HepG2 (cell line): ENCODE data around the gene DENND2D. TPM values are rescaled to one million over a fixed set of nuclear protein-coding genes. Genes with fewer than 3 reads are reported as not detected.

ENCODE experiments used
- ATAC-seq: fragments of 200-7000 bp; cut with Tn5 transposase; 3 replicates; pipeline ENCODE4 v1.9.1; 2020; ENCODE audit warnings: mild to moderate bottlenecking, moderate library complexity
- BruUV-seq: library from RNA; stranded (reverse); fragments of 400-500 nt; replicated peaks from 2 replicates; lab custom pipeline; 2021; lab: Mats Ljungman, UMichigan
- CTCF ChIA-PET: fragments of 300-600 bp; formaldehyde crosslinking; extraction: SDS; loops from one replicate; lab custom pipeline; 2021; ENCODE audit warnings: low total read pairs, inconsistent platforms, low intra/inter-chr PET ratio; lab: Yijun Ruan, JAX
- POLR2A ChIA-PET: fragments of 350-600 bp; sonication (Branson Sonifier 250); formaldehyde crosslinking; loops from one replicate; lab custom pipeline; 2020; ENCODE audit warnings: antibody characterized with exemption, inconsistent platforms; lab: Yijun Ruan, JAX
- DNase-seq: peaks from one replicate; pipeline ENCODE4 v3.0.0-alpha.2; 2015; ENCODE audit warnings: low spot score
- FAIRE-seq: peaks from 3 replicates; lab custom pipeline; 2011; peaks lifted over from hg19 to GRCh38; lab: Jason Lieb, UNC
- H2AFZ ChIP-seq: one replicate; pipeline ENCODE4 v1.6.1; 2011; ENCODE audit warnings: low read length, inconsistent platforms
- H3K27ac ChIP-seq: fragments of 300-600 bp; 3 replicates; pipeline ENCODE4 v1.8.0; 2011; ENCODE audit warnings: mixed run types, mild to moderate bottlenecking, mixed read lengths, low read length, inconsistent platforms; ENCODE audit not compliant: insufficient read depth; ENCODE audit errors: extremely low read length
- H3K27me3 ChIP-seq, 2 experiments: fragments of 200-600 bp in 1 of 2; 2 replicates in 1 of 2; 3 replicates in 1 of 2; pipeline versions ENCODE4 v1.6.0 to v1.8.0; 2011; ENCODE audit warnings: low read length in 2 of 2, mild to moderate bottlenecking in 2 of 2, moderate library complexity in 2 of 2, inconsistent platforms in 1 of 2; ENCODE audit not compliant: insufficient read depth in 2 of 2, control insufficient read depth in 1 of 2
- H3K36me3 ChIP-seq, 2 experiments: fragments of 200-600 bp in 1 of 2; replicated peaks in 1 of 2; 2 replicates in 1 of 2; 3 replicates in 1 of 2; pipeline versions ENCODE4 v1.5.1 to v1.8.0; 2011; ENCODE audit warnings: low read length in 2 of 2, inconsistent platforms in 1 of 2; ENCODE audit not compliant: insufficient read depth in 2 of 2, control insufficient read depth in 1 of 2
- H3K4me1 ChIP-seq: 2 replicates; pipeline ENCODE4 v1.5.1; 2012; ENCODE audit warnings: low read length, inconsistent platforms; ENCODE audit not compliant: insufficient read depth
- H3K4me2 ChIP-seq: 2 replicates; pipeline ENCODE4 v1.6.0; 2011; ENCODE audit warnings: low read depth, low read length, inconsistent platforms
- H3K4me3 ChIP-seq, 3 experiments: fragments of 200-600 bp in 1 of 3; sonication (generic), shearing (Covaris generic) in 1 of 3; replicated peaks in 1 of 3; 2 replicates each; pipeline ENCODE4 v1.5.1; 2011 to 2016; ENCODE audit warnings: low read length in 3 of 3, inconsistent platforms in 2 of 3, low read depth in 2 of 3, mild to moderate bottlenecking in 2 of 3, control low read depth in 1 of 3, mixed read lengths in 1 of 3; ENCODE audit not compliant: insufficient read depth in 1 of 3
- H3K79me2 ChIP-seq: one replicate; pipeline ENCODE4 v1.6.1; 2011; ENCODE audit warnings: low read length, inconsistent platforms; ENCODE audit not compliant: insufficient read depth
- H3K9ac ChIP-seq: 2 replicates; pipeline ENCODE4 v1.6.0; 2011; ENCODE audit warnings: mild to moderate bottlenecking, low read depth, low read length, inconsistent platforms; ENCODE audit not compliant: insufficient read depth
- H3K9me3 ChIP-seq: 2 replicates; pipeline ENCODE4 v1.5.1; 2012; ENCODE audit warnings: mild to moderate bottlenecking, low read length
- H4K20me1 ChIP-seq: 2 replicates; pipeline ENCODE4 v1.6.0; 2011; ENCODE audit warnings: inconsistent platforms, mild to moderate bottlenecking, low read length, moderate library complexity; ENCODE audit not compliant: insufficient read depth
- WGBS: methylation state at CpG from one replicate; pipeline ENCODE4 v1.1.6; 2017; ENCODE audit warnings: low lambda C conversion rate; 5-methylcytosine and 5-hydroxymethylcytosine counted together
- in situ Hi-C: cut with HindIII; loops from 2 replicates; pipeline ENCODE4 v1.10.0; 2017; ENCODE audit warnings: low pct_unique_long_range_greater_than_20kb; ENCODE audit not compliant: extremely low pct_ligation_motif_present
- intact Hi-C: fragments of 100-400 bp; cut with micrococcal nuclease; formaldehyde crosslinking; loops from one replicate; pipeline ENCODE4 v1.10.0; 2022; ENCODE audit not compliant: unreplicated experiment
- polyA plus RNA-seq, 8 experiments: library from polyadenylated mRNA; depleted of rRNA in 3 of 8; stranded (reverse) in 7 of 8; unstranded in 1 of 8; fragments of >200 nt; fragmentation: Illumina TruSeq in 4 of 8; extraction: Trizol in 4 of 8; gene quantifications; 2 replicates each; pipeline versions ENCODE4 v1.2.1 to v1.2.3, GENCODE V29; 2011 to 2016; ENCODE audit warnings: low read depth in 4 of 8, missing spikeins in 1 of 8, mixed read lengths in 1 of 8; ENCODE audit not compliant: insufficient read depth in 1 of 8
- total RNA-seq, 5 experiments: library from RNA; depleted of rRNA; stranded (reverse); fragments of >200 nt; fragmentation: Illumina TruSeq; extraction: Trizol; gene quantifications; 2 replicates each; pipeline ENCODE4 v1.2.3, GENCODE V29; 2016; ENCODE audit warnings: low read depth in 1 of 5
- TF ChIP-seq, protein P1 (sequence below): sonication (generic); formaldehyde crosslinking; IDR thresholded peaks from 2 replicates; pipeline ENCODE4 v1.5.0; 2020; ENCODE audit warnings: mild to moderate bottlenecking, missing genetic modification reagents, borderline replicate concordance

Gene DENND2D
- total and polyA plus RNA-seq, 2 of the 13 experiments (the other 11 are each of a cell fraction or from before 2014, with no cell fraction given), result 0.04 TPM; not detected in 1

GRCh38 chr1:111193712-111194480 lies 6.5 kb downstream of the DENND2D start:
- peaks cover 86% of the 10 kb centered on the region for H3K4me1 ChIP-seq

More at GRCh38 chr1:111193712-111194480, 6.5 kb downstream of the DENND2D start:
- ATAC-seq, result peak; percentile 22; the same call in 2 of the 3 replicates
- no peaks in the 10 kb centered on the region for H3K79me2 ChIP-seq
- in situ Hi-C loops (no loop called here), intact Hi-C loops (no loop called here)
- H3K4me3 ChIP-seq, result no peak overlapping the region
- FAIRE-seq, result no peak
- H3K4me2 ChIP-seq, result no peak overlapping the region
- DNase-seq, result no peak
- no peak overlapping the region for H2AFZ ChIP-seq
- H4K20me1 ChIP-seq, result no peaks in the 10 kb centered on the region
- no peaks in the 10 kb centered on the region for H3K9me3 ChIP-seq
- H3K36me3 ChIP-seq, result no peaks in the 10 kb centered on the region
- BruUV-seq, result no TSS peak
- CTCF ChIA-PET, result no interaction called here
- POLR2A ChIA-PET, result no interaction called here
- TF ChIP-seq, protein P1, sequence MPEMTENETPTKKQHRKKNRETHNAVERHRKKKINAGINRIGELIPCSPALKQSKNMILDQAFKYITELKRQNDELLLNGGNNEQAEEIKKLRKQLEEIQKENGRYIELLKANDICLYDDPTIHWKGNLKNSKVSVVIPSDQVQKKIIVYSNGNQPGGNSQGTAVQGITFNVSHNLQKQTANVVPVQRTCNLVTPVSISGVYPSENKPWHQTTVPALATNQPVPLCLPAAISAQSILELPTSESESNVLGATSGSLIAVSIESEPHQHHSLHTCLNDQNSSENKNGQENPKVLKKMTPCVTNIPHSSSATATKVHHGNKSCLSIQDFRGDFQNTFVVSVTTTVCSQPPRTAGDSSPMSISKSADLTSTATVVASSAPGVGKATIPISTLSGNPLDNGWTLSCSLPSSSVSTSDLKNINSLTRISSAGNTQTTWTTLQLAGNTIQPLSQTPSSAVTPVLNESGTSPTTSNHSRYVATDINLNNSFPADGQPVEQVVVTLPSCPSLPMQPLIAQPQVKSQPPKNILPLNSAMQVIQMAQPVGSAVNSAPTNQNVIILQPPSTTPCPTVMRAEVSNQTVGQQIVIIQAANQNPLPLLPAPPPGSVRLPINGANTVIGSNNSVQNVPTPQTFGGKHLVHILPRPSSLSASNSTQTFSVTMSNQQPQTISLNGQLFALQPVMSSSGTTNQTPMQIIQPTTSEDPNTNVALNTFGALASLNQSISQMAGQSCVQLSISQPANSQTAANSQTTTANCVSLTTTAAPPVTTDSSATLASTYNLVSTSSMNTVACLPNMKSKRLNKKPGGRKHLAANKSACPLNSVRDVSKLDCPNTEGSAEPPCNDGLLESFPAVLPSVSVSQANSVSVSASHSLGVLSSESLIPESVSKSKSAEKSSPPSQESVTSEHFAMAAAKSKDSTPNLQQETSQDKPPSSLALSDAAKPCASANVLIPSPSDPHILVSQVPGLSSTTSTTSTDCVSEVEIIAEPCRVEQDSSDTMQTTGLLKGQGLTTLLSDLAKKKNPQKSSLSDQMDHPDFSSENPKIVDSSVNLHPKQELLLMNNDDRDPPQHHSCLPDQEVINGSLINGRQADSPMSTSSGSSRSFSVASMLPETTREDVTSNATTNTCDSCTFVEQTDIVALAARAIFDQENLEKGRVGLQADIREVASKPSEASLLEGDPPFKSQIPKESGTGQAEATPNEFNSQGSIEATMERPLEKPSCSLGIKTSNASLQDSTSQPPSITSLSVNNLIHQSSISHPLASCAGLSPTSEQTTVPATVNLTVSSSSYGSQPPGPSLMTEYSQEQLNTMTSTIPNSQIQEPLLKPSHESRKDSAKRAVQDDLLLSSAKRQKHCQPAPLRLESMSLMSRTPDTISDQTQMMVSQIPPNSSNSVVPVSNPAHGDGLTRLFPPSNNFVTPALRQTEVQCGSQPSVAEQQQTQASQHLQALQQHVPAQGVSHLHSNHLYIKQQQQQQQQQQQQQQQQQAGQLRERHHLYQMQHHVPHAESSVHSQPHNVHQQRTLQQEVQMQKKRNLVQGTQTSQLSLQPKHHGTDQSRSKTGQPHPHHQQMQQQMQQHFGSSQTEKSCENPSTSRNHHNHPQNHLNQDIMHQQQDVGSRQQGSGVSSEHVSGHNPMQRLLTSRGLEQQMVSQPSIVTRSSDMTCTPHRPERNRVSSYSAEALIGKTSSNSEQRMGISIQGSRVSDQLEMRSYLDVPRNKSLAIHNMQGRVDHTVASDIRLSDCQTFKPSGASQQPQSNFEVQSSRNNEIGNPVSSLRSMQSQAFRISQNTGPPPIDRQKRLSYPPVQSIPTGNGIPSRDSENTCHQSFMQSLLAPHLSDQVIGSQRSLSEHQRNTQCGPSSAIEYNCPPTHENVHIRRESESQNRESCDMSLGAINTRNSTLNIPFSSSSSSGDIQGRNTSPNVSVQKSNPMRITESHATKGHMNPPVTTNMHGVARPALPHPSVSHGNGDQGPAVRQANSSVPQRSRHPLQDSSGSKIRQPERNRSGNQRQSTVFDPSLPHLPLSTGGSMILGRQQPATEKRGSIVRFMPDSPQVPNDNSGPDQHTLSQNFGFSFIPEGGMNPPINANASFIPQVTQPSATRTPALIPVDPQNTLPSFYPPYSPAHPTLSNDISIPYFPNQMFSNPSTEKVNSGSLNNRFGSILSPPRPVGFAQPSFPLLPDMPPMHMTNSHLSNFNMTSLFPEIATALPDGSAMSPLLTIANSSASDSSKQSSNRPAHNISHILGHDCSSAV (CRISPR knock-in tag), result no peak
- H3K27ac ChIP-seq, result no peak overlapping the region
- WGBS, result 84% methylated on average over 3 of the region's 3 CpGs
- no peak overlapping the region for H3K9ac ChIP-seq
- no peaks in the 10 kb centered on the region for H3K27me3 ChIP-seq
